Measurements from ENCODE around the gene WSB2.

GRCh38 chr12:118089782-118090181 lies 28.8 kb upstream of the WSB2 start:
- no peak for TF ChIP-seq CTCF (conservative IDR thresholded peaks at IDR 0.05; ENCODE audit: low read depth, low read length)
- TF ChIP-seq EZH2phosphoT487 (IDR thresholded peaks at IDR 0.05; ENCODE audit: borderline replicate concordance, low read length): no peak

Measured in PC-3 (cell line).